GM12878 (cell line): ENCODE data around the gene R3HDM2. TPM values are rescaled to one million over a fixed set of nuclear protein-coding genes. Genes with fewer than 3 reads are reported as not detected.

ENCODE experiments used
- CTCF ChIP-seq, 3 experiments: IDR thresholded peaks in 2 of 3; conservative IDR thresholded peaks in 1 of 3; 2 replicates each; pipeline ENCODE4 v1.5.1; 2011; ENCODE audit warnings: low read depth in 3 of 3, low read length in 3 of 3, mild to moderate bottlenecking in 3 of 3, control low read depth in 2 of 3, moderate library complexity in 2 of 3, inconsistent platforms in 1 of 3, mixed read lengths in 1 of 3; ENCODE audit not compliant: control insufficient read depth in 2 of 3, insufficient read depth in 1 of 3; ENCODE audit errors: extremely low read depth in 1 of 3
- CUX1 ChIP-seq: IDR thresholded peaks from 2 replicates; pipeline ENCODE4 v1.6.1; 2012; ENCODE audit warnings: improper control_type of control experiment, low read depth, low read length; ENCODE audit not compliant: insufficient replicate concordance
- E2F4 ChIP-seq: IDR thresholded peaks from 2 replicates; pipeline ENCODE4 v1.6.1; 2012; ENCODE audit warnings: low read depth, low read length, improper control_type of control experiment
- FOS ChIP-seq: IDR thresholded peaks from 3 replicates; pipeline ENCODE4 v1.6.1; 2011; ENCODE audit warnings: borderline replicate concordance; ENCODE audit not compliant: insufficient read length; ENCODE audit errors: extremely low read depth
- JUNB ChIP-seq: IDR thresholded peaks from 2 replicates; pipeline ENCODE4 v1.6.1; 2016; ENCODE audit warnings: antibody characterized with exemption, mild to moderate bottlenecking
- MAX ChIP-seq: IDR thresholded peaks from 2 replicates; pipeline ENCODE4 v1.6.1; 2012; ENCODE audit warnings: low read depth, low read length, improper control_type of control experiment
- RCOR1 ChIP-seq: conservative IDR thresholded peaks from 2 replicates; pipeline ENCODE4 v1.6.1; 2012; ENCODE audit warnings: low read depth, low read length, improper control_type of control experiment
- TCF3 ChIP-seq: IDR thresholded peaks from 2 replicates; pipeline ENCODE4 v1.6.1; 2012; ENCODE audit warnings: low read depth, mild to moderate bottlenecking, low read length, borderline replicate concordance; ENCODE audit not compliant: insufficient read depth
- polyA plus RNA-seq, 11 experiments: library from polyadenylated mRNA; depleted of rRNA in 4 of 11; unstranded in 6 of 11; stranded (reverse) in 5 of 11; fragments of >200 nt; fragmentation: Nextera tagmentation in 4 of 11; fragmentation: Illumina TruSeq in 1 of 11; extraction: Ambion mirVana in 4 of 11; extraction: Trizol in 1 of 11; gene quantifications; 1 replicate in 1 of 11; 2 replicates in 10 of 11; pipeline versions ENCODE4 v1.2.1 to v1.2.3, GENCODE V29; 2011 to 2016; ENCODE audit warnings: inconsistent platforms in 2 of 11, missing spikeins in 2 of 11, low read depth in 1 of 11
- total RNA-seq, 4 experiments: library from RNA; depleted of rRNA in 3 of 4; stranded (reverse); fragments of >200 nt in 3 of 4; fragmentation: Illumina TruSeq in 1 of 4; extraction: Trizol in 1 of 4; gene quantifications; 2 replicates each; pipeline versions ENCODE4 v1.2.1 to v1.2.3, GENCODE V29; 2013 to 2021

The R3HDM2 gene
- total and polyA plus RNA-seq, 10 of the 15 experiments (the other 5 are each of a cell fraction or from before 2014, with no cell fraction given) = 4.6 to 26.1 (median 11.2) TPM

GRCh38 chr12:57225680-57226210 lies 205.1 kb downstream of the R3HDM2 start (continued):
- TF ChIP-seq CUX1 = no peak
- TF ChIP-seq RCOR1 = no peak
- no peak for TF ChIP-seq MAX
- no peak for TF ChIP-seq FOS
- no peak for TF ChIP-seq CTCF (IDR thresholded peaks at IDR 0.05 in 2 of 3, conservative IDR thresholded peaks at IDR 0.05 in 1 of 3; ENCODE audit: control insufficient read depth in 2 of 3, extremely low read depth in 1 of 3, insufficient read depth in 1 of 3, low read depth in 3 of 3, low read length in 3 of 3)
- no peak for TF ChIP-seq TCF3
- TF ChIP-seq JUNB = no peak
- no peak for TF ChIP-seq E2F4
